AG09319 (cell line): ENCODE data around the gene SNX13.

Source experiments
- DNase-seq: peaks from one replicate; pipeline ENCODE4 v3.0.0-alpha.2; 2010; ENCODE audit warnings: low read depth; ENCODE audit errors: extremely low read depth
- CTCF ChIP-seq: IDR thresholded peaks from 2 replicates; pipeline ENCODE4 v1.5.1; 2011; ENCODE audit warnings: low read depth, mild to moderate bottlenecking, inconsistent platforms, low read length, moderate library complexity

The SNX13 gene

DNA sequence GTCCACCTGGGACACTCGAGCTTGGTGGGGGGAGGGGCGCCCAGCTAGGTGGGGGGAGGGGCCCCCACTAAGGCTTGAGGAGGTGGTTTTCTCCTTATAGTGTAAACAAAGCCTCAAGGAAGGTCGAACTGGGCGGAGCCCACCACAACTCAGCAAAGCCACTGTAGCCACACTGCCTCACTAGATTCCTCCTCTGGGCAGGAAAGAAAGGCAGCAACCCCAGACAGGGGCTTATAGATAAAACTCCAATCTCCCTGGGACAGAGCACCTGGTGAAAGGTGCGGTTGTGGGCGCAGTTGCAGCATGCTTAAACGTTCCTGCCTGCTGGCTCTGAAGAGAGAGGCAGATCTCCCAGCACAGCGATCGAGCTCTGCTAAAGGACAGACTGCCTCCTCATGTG, 133.1 kb downstream of the SNX13 start:
- DNase-seq = no peak
- TF ChIP-seq CTCF = no peak

DNA sequence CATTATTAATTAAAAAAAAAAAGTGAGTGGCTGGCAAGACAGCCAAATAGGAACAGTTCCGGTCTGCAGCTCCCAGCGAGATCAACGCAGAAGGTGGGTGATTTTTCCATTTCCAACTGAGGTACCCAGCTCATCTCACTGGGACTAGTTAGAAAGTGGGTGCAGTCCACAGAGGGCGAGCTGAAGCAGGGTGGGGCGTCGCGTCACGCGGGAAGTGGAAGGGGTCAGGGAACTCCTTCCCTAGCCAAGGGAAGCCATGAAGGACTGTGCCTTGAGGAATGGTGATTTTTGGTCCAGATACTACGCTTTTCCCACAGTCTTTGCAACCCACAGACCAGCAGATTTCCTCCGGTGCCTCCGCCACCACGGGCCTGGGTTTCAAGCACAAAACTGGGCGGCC, 133.7 kb downstream of the SNX13 start:
- TF ChIP-seq CTCF = no peak
- DNase-seq = no peak

DNA sequence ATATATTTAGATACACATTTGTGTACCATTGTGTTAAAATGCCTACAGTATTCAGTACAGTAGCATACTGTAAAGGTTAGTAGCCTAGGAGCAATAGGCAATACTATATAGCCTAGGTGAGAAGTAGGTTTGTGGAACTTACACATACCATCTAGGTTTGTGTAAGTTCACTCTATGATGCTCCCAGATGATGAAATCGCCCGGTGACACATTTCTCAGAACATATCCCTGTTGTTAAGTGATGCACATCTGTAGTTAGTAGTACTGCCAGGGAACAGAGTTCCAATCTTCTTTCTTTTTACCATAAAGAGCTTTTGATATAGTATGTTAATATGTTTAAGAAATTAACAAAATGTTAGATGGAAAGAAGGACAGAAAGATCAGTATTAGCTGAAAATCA, 138.2 kb downstream of the SNX13 start:
- TF ChIP-seq CTCF = no peak
- no peak for DNase-seq

- no peak for DNase-seq
- no peak for TF ChIP-seq CTCF
These were observed 148.0 kb downstream of the SNX13 start for GRCh38 chr7:17792075-17792936.

- DNase-seq = no peak
- no peak for TF ChIP-seq CTCF
These were observed 153.0 kb downstream of the SNX13 start for GRCh38 chr7:17787257-17787656.

- TF ChIP-seq CTCF = no peak
These were observed 153.9 kb downstream of the SNX13 start for GRCh38 chr7:17786314-17786852.

DNA sequence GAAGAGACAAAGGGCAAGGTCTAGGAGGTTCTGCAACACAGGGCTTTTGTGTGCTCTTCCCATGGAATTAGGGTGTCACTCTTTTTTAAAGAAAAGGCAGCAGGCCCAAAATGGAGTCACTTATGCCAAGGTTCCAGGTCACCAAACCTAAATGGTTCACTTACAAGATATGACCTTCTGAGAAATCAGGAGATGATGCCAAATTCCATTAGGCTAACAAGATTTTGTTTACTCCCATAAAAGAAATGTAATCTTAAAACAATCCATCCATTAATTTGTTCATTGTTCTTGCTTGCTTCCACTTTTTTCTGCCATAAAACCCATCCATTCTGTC, 158.1 kb downstream of the SNX13 start:
- no peak for TF ChIP-seq CTCF

More at GRCh38 chr7:17786314-17786852, 153.9 kb downstream of the SNX13 start:
- DNase-seq = no peak

More for the DNA sequence above, 158.1 kb downstream of the SNX13 start:
- no peak for DNase-seq
